ENCODE results near the gene SSR2. TPM values are rescaled to one million over a fixed set of nuclear protein-coding genes. Genes with fewer than 3 reads are reported as not detected.
A peak's percentile ranks its signal among the peaks of the same experiment; 100 is the strongest.

SSR2 gene
- total RNA-seq, 1 donor from 2014 or later: 231 TPM

DNA sequence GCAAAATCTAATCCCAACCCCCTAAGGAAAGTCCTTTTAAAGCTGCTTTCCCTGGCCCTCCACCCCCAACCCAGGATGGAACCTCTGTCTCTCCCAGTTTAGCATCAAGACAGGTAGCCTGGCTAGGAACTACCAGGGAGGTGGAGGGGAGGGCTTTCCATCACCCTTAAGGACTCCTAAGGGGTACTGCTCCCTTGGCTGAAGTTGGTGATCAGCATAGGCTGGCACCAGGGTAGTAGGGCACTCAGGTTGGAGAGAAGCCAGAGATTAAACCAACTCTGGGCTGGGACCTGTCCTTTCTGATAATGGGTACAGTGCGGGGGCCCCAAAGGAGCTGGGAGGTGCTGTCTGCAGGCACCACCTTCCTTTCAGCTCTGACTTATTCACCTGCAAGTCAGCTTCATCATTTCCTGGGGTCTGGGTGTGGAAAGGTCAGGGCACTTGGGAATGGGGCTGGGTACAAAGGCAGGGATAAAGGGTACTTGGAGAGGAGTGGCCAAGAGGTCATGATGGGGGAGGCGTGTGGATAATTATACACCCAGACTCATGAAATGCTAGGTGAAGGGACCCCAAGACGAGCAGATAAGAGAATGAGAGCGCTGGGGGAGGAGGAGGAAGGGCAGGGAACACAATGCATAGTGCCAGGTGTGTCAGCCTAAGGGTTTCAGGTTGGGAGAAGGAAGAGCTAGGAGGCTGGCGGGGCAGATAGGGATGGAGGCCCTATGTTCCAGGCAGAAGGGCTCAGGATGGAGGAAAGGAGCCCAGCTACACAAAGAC, 43.6 kb downstream of the SSR2 start:
- TF ChIP-seq, protein P1, sequence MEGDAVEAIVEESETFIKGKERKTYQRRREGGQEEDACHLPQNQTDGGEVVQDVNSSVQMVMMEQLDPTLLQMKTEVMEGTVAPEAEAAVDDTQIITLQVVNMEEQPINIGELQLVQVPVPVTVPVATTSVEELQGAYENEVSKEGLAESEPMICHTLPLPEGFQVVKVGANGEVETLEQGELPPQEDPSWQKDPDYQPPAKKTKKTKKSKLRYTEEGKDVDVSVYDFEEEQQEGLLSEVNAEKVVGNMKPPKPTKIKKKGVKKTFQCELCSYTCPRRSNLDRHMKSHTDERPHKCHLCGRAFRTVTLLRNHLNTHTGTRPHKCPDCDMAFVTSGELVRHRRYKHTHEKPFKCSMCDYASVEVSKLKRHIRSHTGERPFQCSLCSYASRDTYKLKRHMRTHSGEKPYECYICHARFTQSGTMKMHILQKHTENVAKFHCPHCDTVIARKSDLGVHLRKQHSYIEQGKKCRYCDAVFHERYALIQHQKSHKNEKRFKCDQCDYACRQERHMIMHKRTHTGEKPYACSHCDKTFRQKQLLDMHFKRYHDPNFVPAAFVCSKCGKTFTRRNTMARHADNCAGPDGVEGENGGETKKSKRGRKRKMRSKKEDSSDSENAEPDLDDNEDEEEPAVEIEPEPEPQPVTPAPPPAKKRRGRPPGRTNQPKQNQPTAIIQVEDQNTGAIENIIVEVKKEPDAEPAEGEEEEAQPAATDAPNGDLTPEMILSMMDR (IDR thresholded peaks at IDR 0.05): no peak
- Histone ChIP-seq H3K9me3 (no peaks in the 10 kb centered on the region), H3K27me3 (no peaks in the 10 kb centered on the region), H3K4me3 (peak overlapping the region; percentile 91), H3K4me1 (peaks cover 80% of the 10 kb centered on the region), H3K27ac (peak overlapping the region; percentile 93), H3K36me3 (peaks cover 17% of the 10 kb centered on the region)
- intact Hi-C loops (cut with DNase I): no loop called here
- no peak for ATAC-seq
- no peak for DNase-seq

DNA sequence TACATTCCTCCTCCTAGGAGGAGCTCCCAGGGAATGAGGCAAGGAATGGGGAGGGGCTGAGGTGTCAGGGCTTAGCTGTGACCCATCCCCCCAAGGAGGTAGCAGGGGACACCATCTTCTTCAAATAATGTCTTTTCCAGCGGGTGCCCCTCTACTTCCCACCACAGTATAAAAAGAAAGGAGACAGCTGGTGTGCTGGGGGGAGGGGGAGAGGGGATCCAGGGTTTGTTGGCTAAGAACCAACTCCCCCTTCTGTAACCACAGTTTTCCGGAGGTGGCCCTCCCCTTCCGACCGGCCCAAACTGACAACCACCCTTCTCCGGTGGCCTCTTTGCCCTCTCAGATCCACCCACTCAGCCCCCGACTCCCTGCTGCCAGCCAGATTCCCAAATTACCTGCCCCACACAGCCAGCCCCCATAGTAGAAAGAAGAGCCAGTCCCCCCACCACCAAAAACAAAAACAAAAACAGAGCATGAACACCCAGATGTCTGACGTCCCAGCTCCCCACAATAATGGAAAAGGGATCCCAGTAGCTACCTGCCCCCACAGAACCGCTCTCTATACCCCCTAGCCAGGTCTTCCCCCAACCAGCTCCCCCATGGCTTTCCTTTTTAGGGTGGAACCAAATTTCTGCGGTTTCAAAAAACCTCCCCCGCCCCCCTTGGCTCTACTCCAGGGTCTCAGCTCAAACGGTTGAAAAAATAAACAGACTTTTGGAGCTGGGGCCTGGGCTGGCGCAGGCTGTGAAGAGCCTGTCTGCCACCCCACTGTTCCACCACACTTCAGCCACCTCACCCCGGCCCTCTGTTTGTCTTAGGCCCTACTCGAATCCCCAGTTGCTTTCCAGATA, 44.5 kb downstream of the SSR2 start:
- TF ChIP-seq, protein P1 (IDR thresholded peaks at IDR 0.05): no peak
- Histone ChIP-seq H3K27ac (peak overlapping the region; percentile 93), H3K9me3 (no peaks in the 10 kb centered on the region), H3K4me1 (peaks cover 80% of the 10 kb centered on the region), H3K4me3 (peak overlapping the region; percentile 91), H3K36me3 (peaks cover 19% of the 10 kb centered on the region), H3K27me3 (no peaks in the 10 kb centered on the region)
- intact Hi-C loops (cut with DNase I): no loop called here
- DNase-seq (peak; percentile 83), ATAC-seq (peak; percentile 41)

DNA sequence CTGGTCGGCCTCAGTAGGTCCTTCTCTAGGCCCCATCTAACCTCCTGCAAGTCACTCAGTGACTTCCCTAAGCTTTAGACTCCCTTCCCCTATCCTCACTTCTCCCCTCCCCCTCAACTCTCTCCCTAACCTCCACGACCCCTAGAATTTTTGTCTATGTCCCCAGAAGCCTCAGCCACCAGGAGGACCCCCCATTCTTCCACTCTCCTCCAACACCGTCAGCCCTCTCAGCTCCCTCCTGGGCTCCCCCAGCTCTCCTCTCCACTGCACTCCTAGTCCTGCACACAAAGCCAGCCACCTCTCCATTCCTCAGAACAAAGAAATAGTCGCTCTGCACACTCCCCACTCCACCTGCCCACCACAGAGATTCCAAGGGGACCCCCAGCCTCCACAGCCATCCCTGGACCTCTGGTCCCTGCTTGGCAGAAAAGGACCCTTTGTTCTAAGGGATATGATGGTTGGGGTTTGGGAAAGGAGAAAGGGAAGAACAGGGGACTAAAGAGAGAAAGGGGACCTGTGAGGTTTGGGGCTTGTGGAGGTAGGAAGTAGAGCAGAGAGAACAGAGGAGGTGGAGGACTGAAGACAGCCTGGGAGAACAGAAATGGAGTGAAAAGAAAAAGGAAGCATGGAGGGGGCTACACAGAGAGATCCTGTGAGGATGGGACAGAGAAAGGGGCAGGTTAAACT, 45.2 kb downstream of the SSR2 start:
- peaks cover 80% of the 10 kb centered on the region for H3K4me1 ChIP-seq
- ATAC-seq (no peak), DNase-seq (no peak)
- peak overlapping the region; percentile 93 for H3K27ac ChIP-seq
- TF ChIP-seq, protein P1 (IDR thresholded peaks at IDR 0.05): no peak
- peak overlapping the region; percentile 91 for H3K4me3 ChIP-seq
- H3K36me3 ChIP-seq: peaks cover 19% of the 10 kb centered on the region
- H3K9me3 ChIP-seq: no peaks in the 10 kb centered on the region
- no peaks in the 10 kb centered on the region for H3K27me3 ChIP-seq
- intact Hi-C loops (cut with DNase I): no loop called here

DNA sequence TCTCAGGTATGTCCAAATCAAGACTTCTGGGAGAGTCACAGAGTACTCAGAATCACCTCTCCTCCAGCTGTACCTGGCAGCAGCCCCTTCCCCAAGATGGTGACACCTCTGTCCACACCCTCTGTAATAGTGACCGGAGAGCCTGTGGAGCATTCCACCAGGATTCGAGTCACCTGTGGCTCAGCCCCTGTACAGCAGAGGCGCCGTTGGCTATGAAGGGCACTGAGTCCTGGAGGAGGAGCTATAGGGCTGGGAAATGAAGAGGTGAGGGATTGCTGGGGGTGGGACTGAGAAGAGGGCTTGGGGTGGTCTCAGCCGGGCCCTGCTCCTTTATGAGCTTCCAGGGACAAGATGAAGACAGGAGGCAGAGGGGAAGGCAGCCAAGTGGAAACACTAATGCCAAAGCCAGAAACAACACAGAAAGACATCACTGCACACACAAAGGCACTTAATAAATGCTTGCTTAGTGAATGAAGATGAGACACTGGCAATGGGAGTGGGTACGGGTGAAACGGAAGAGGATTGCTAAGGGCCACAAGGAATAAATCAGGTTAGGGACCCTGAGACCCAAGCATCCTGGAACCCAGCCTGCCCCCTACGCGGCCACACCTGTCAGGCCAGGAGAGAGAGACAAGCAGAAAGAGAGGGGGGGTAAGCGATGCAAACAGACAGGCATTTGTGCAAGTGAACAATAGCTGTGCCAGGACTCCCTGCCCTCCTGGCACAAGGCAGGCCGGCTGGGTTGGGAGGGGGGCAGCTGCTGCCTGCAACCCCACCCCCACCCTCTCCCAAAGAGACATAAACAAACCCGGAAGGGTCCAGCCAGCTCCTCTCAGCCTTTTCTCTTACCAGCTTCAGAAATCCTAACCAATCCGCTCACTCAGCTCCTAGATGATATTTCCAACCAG, 46.3 kb downstream of the SSR2 start:
- Histone ChIP-seq H3K36me3 (peaks cover 27% of the 10 kb centered on the region), H3K27ac (peak overlapping the region; percentile 93), H3K27me3 (no peaks in the 10 kb centered on the region), H3K9me3 (no peaks in the 10 kb centered on the region), H3K4me1 (peaks cover 80% of the 10 kb centered on the region), H3K4me3 (peak overlapping the region; percentile 91)
- TF ChIP-seq, protein P1 (IDR thresholded peaks at IDR 0.05): no peak
- ATAC-seq (no peak), DNase-seq (no peak)
- intact Hi-C loops (cut with DNase I): no loop called here

DNA sequence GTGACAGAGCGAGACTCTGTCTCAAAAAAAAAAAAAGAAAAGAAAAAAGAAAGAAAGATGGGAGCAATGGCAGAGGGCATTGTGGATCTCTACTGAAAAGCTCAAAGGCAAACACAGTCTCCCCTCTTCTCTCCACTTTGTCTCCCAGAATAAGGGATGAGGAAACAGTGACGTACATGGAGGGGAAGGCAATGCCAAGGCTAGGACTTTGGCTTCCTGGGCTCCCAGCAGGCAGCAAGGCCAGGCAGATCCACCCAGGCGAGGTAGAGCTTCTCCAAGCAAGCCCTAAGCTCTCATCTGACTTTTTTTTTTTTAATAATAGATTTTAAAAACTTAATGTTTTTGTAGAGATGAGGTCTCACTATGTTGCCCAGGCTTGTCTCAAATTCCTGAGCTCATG, 47.0 kb downstream of the SSR2 start:
- H3K27me3 ChIP-seq: no peaks in the 10 kb centered on the region
- ATAC-seq (no peak), DNase-seq (no peak)
- H3K9me3 ChIP-seq: no peaks in the 10 kb centered on the region
- TF ChIP-seq, protein P1 (IDR thresholded peaks at IDR 0.05): no peak
- H3K27ac ChIP-seq: peak overlapping the region; percentile 93
- intact Hi-C loops (cut with DNase I): no loop called here
- H3K36me3 ChIP-seq: peaks cover 34% of the 10 kb centered on the region
- no peak overlapping the region for H3K4me3 ChIP-seq
- peaks cover 80% of the 10 kb centered on the region for H3K4me1 ChIP-seq
